ENCODE results near the gene PTCD1.

PTCD1 gene

DNA sequence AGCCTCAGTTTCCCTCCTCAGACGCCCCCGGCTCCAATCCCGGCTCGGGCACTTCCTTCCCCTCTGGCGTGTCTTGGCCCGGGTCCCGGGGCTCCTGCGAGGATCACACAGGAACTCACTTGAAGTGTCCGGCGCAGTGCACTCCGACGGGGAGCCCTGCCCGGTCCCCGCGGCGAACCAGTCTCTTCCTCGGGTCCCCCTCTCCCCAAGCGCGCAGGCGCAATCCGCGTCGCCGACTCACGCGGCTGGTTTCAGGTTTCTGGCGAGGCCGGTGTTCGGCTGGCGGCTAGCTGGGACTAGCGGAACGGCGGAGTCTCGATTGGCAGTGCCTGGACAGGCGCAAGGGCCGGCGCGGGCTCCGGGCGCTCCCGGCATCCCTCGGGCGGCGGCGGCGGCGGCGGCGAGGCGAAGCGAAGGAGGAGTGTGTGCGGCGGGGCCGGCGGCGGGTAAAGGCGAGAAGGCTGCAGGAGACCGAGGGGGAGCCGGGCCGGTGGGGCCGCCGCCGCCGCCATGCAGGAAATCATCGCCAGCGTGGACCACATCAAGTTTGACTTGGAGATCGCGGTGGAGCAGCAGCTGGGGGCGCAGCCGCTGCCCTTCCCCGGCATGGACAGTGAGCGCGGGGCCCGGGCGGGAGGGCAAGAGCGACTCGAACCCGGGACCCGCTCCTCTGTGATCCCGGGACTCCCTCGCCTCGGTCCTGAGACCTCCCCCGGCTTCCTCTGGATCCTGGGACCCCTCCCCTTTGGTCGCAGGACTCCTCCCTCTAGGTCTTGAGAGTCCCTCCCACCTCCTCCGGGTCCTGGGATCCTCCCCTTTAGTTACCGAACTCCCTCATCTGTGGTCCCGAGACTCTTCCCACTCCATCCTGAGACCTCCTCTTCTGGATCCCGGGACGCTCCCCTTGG is at the start of gene PTCD1, which contains the start of gene CPSF4:
TSS of gene PTCD1 (minus strand) at position 226 of the 908 bp plus-strand sequence. CDS start 3,556 bp downstream, outside the sequence.
TSS of gene CPSF4 (plus strand) at position 371 of the 908 bp plus-strand sequence. CDS start at position 511, 140 bp downstream.
- DNase-seq = peak; percentile 97

- DNase-seq = no peak
These were observed 46.5 kb upstream of the PTCD1 start for GRCh38 chr7:99485094-99485493.

DNA sequence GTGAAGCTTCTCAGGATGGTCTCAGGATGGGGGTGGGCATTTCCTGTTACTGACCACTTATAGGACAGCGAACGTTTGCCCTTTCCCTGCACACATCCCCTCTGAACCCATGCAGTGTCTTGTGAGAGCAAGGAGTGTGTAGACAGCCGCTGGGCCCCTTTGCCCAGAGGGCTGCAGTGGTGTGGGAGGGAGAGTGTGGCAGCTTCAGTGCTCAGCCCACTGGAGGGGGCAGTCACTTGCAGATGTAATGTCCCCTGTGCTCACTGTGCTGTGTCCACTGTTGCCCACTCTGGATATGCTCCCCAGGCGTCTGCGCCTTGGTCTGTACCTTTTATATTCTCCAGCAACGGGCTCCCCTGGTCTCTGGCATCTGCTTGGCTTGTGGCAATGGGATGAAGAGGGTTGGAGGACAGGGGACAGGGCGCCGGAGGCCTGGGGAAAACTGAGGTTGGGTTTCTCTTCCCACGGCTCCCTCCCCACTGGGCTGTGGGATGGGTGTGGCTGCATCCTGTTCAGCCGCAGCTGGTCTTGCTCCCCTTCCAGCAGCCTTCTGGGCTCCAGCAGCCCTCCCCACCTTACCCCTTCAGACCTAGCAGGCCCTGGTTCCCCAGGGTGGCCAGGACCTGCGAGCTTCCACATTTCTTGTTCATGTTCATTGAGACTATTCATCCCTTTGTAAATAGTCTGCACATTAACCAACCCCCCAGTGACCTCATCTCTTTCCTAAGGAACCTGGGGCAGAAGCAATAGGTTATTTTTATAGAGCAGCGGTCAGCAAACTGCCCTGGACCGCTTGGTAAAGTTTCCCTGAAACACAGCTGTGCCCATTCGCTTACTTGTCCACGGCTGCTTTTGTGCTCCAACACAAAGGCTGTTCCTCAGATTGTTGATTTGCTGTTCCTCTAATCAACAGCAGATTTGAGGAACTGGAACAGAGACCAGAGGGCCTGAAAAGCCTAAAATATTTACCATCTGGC is 40.2 kb upstream of the PTCD1 start:
- DNase-seq = no peak

DNA sequence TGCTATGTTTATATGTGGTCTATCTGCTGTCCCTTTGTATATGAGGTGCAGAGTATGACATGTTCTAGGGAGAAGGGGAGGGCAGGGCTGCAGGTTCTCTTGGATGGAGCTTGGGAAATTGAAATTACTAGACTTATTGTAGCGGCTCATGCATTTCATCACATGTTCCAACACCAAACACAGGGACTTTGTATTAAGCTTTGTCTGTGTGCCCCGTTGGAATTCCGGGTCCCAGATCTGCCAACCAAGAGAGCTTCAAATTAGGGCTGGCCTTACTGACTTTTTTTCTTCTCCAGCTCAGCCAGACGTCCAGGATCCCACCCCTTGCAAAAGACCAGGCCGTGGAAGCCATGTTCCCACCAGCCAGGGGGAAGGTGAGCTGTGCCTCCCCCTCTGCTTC is 37.5 kb upstream of the PTCD1 start:
- DNase-seq = no peak

GRCh38 chr7:99473315-99473596 is 34.7 kb upstream of the PTCD1 start:
- peak; percentile 64 for DNase-seq

DNA sequence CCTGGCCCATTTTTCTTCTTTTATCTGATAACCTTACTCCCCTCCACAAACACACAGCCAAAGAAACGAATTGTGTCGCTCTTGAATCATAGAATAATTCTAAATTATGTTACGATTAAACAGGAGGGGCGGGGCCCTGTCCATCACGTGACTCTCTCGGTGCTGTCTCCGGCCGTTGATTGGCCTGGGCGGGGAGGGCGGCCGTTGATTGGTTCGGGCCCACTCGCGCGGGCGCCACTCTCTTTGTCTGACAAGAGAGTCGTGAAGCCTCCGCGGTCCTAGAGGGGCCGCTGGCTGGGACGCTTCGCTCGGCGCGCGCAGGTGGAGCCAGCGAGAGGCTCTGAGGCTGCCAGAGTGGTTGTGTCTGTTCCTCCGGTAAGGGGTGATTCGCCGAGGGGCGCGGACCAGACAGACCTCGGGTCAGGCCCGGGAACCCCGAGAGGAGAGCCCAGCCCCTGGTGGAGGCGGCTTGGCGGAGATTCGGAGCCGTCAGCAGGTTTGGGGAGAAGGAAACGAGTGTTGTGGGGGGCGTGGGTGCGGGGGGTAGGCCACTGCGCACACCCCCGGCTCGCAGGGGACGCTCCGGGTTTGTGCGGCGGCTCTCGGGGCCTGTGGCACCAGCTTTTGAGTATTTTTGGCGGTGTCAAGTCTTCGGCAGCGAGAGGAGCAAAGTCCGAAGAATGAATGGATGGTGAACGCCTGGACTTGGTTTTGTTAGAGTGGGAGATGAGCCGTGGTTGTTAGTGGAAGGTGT is 34.1 kb upstream of the PTCD1 start, which contains the start of gene ZNF789:
TSS of gene ZNF789 (plus strand) at position 330 of the 754 bp plus-strand sequence. CDS start 3,567 bp downstream, outside the sequence.
- peak; percentile 99 for DNase-seq

DNA sequence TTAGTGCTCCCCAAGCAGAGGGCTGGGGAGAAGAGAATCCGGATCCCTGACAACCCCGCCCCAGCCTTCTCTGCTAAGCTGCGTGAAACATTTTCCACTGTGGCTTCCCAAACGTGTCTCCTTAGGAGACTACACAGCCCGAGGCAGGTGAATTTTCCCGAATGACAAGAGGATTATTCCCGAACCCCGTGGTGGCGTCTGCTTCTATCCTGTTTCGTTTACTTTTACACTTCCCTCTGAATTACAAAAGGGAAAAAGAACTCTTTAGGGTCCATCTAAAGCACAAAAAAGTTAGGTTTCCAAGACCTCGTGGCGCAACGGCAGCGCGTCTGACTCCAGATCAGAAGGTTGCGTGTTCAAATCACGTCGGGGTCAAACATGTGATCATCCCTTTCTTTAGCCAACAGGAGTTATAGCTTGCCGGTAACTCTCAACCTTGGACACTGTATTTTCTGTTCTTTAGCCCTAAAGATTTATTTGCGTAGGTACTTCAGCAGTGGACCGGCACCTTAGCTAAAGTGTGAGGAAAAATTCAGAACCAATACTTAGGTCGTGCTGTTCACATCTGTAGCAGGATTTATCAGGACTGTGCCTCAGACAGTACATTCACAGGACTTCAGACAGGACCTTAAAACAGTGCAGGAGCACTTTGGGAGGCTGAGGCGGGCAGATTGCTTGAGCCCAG is 30.9 kb upstream of the PTCD1 start:
- DNase-seq = no peak

DNA sequence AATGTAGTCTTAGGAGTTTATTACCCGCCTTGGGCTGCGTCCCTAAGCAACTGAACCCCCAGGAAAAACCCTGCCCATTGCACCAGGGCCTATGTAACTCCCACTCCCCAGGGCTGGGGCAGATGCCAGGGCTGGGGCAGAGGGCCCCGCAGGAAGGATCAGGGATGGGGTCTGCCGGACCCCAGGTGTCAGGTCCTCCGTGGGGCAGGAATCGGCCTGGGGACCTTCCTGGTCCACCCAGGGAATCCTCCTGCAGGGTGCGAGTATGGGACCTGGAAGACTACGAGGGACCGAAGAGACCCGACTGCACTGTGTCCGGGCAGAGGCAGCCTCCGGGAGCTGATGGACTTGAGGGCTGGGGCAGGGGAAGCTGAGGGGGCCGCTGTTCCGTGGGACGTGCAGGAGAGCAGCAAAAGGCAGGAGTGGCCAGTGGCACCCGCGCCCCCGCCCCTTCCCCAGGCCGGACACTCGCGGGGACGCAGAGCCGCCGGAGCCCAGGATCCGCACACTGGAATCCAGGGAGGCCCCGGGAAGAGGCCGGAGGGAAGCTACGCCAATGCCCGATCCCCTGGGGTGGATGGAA is 29.8 kb upstream of the PTCD1 start:
- DNase-seq = no peak

- no peak for DNase-seq
These were observed 26.8 kb upstream of the PTCD1 start for GRCh38 chr7:99465421-99465768.

- DNase-seq = no peak
These were observed 22.6 kb upstream of the PTCD1 start for GRCh38 chr7:99461221-99461620.

- no peak for DNase-seq
These were observed 22.1 kb upstream of the PTCD1 start for GRCh38 chr7:99460651-99461050.

DNA sequence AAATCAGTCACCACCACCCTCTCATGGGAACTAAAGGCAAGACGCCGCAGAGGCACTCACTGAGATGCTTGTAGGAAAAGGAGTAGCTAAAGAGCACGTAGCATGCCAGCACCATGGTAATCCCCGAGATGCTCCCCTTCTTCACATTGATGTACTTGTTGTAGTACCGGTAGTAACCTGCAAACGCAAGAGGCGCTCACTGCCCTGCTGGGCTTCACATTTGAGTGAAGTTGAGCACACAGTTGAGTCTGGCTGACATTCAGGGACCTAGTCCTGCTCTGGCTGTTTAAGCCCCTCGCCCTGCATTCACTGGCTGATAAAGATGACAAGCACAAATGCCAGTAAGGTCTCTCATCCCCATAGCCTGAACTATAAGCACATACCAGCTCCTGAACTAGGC is 20.5 kb upstream of the PTCD1 start:
- DNase-seq = peak; percentile 54

GRCh38 chr7:99457650-99458493 is 19.3 kb upstream of the PTCD1 start:
- no peak for DNase-seq

GRCh38 chr7:99457050-99457649 is 18.6 kb upstream of the PTCD1 start:
- no peak for DNase-seq

DNA sequence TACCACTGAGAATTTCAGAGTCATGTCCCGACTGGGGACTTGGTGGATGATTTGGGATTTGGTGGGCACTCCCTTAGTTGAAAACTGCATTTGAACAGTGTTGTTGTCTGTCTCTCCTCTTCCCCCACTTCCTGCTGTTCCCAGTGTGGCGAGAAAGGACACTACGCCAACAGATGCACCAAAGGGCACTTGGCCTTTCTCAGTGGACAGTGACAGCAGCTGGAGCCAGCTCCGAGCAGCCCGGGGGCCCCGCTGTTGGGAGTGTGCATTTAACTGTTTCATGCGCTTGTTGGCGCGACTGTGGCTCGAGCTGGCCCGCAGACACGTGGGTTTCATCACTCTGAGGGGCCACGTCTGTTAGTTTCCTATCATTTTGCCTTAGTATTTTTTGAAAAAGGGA is 17.7 kb upstream of the PTCD1 start:
- no peak for DNase-seq

GRCh38 chr7:99455874-99456273 is 17.3 kb upstream of the PTCD1 start:
- DNase-seq = no peak

DNA sequence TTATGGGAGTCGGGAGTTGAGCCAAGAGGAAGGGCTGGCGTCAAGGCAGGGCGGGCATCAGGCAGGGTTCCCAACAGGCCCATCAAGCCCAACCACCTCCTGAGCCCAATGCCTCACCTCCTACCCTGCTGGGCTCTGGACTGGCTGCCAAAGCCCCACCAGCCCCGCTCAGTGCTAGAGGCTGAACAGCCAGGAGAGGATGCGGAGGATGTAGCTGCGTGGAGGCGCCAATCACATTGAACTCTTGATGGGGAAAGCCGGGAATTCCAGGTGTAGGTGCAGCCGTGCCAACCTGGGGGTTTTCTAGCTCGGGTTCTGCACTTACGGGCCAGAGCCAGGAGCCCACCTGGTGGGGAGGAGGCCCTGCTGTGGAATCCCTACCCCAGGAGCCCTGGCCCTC is 14.5 kb upstream of the PTCD1 start:
- DNase-seq = no peak

DNA sequence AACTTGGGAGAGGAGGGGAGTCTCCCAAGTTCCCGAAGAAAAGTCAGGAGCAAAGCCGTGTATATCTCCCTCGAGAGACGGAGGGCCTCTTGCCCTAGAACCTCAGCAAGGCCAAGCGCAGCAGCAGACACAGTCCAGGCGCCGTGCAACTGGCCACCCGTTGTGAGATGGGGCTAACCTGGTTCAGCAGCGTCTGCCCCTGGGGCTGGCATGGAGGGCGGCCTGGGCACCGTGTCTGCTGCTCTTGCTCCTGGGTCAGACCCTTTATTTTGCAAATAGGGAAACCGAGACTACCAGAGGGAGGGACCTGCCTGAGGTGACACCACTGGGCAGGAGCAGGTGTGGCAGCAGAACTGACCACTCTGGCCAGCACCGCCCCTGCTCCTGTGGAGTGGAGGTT is 13.9 kb upstream of the PTCD1 start:
- no peak for DNase-seq

DNA sequence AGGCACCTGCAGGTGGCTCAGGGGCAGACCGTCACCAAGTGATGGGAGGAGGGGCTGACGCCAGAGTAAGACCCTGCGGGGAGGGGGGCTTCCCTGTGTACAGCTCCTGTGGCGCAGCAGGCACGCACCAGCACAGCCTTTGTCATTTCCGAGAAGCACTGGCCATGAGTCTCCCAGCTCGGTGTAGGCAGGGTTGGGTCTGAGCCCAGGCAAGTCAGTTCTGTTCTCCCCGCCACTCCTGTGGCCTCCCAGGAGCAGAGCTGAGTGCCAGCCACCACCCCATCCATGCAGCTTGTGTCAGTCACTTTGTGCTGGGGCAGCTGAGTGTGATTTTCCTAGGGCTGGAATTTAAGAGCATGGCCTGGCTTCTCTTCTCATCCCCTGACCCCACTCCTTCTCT is 13.3 kb upstream of the PTCD1 start:
- DNase-seq = no peak

DNA sequence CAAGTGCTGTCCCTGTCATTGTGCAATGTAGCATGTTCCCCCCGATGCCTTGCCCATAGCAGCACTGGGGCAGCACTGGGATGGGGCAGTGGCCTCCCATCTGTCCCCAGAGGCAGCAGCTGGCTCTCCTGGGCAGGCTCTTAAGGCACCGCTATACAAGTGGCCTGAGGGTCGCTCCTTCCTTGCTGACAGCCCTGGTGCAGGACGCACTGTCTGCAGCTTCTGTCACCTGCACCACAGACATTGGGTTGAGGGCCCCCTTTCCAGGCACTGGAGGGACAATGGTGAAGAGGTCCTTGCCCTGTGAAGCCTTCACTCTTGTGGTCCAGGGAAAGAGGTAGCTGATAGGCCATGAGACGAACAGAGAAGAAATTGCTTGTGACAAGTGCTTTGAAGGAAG is 10.7 kb upstream of the PTCD1 start:
- DNase-seq = no peak
